Liver (tissue), 3 donors: ENCODE measurements around the gene EPB41L3.

ENCODE experiments used
- CTCF ChIP-seq: fragments of 150-350 bp; IDR thresholded peaks from 2 replicates; pipeline ENCODE4 v1.5.1; 2017; ENCODE audit warnings: improper control_type of control experiment, low read depth, low read length; ENCODE audit not compliant: missing input control
- GABPA ChIP-seq, 2 donors: IDR thresholded peaks in 1 of 2; conservative IDR thresholded peaks in 1 of 2; 2 replicates each; pipeline ENCODE4 v1.6.1; 2016; ENCODE audit warnings: antibody characterized with exemption in 2 of 2, mild to moderate bottlenecking in 1 of 2, moderate library complexity in 1 of 2
- RAD21 ChIP-seq, 2 donors: IDR thresholded peaks; 2 replicates each; pipeline ENCODE4 v1.6.1; 2016; ENCODE audit warnings: antibody characterized with exemption in 2 of 2, mild to moderate bottlenecking in 2 of 2
- TF ChIP-seq, protein P1 (sequence below): IDR thresholded peaks from 2 replicates; pipeline ENCODE4 v1.6.1; 2016; ENCODE audit warnings: antibody characterized with exemption, mild to moderate bottlenecking
- donor health status: healthy.
- donor health status: healthy.

DNA sequence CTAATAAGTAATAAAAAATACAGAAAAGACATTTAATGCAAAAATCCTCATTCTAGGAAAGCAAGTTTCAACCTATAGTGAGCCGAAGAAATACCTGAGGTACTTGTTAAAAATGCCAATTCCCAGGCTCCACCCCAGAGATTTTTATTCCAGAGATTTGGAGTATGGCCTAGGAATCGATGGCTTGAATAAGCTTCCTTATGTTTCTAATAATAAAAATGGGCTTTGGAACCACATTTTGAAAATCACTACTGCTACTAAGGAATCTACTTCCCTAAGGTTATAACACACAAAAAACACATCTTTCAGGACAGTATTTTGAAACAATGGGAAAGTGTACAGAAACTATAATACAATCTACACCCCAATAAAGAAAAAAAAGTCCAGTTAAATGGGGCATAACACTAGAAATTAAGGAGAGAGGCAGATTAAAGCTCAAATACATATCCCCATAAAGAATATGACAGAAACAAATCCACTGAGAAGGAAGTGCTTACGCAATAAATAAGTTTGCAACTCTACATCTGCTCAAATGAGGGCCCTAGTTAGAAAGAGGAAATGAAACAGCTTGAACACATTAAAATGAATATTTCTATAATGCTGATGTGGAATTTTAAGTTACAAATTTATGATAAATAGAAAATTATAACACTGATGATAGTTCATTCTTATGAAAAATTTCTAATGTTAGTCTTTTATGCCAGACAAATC lies 103.7 kb downstream of the EPB41L3 start:
- TF ChIP-seq CTCF (no peak), RAD21 (IDR thresholded peaks at IDR 0.05) (no peak), GABPA (IDR thresholded peaks at IDR 0.05 in 1 of 2, conservative IDR thresholded peaks at IDR 0.05 in 1 of 2) (no peak)
- TF ChIP-seq, protein P1, sequence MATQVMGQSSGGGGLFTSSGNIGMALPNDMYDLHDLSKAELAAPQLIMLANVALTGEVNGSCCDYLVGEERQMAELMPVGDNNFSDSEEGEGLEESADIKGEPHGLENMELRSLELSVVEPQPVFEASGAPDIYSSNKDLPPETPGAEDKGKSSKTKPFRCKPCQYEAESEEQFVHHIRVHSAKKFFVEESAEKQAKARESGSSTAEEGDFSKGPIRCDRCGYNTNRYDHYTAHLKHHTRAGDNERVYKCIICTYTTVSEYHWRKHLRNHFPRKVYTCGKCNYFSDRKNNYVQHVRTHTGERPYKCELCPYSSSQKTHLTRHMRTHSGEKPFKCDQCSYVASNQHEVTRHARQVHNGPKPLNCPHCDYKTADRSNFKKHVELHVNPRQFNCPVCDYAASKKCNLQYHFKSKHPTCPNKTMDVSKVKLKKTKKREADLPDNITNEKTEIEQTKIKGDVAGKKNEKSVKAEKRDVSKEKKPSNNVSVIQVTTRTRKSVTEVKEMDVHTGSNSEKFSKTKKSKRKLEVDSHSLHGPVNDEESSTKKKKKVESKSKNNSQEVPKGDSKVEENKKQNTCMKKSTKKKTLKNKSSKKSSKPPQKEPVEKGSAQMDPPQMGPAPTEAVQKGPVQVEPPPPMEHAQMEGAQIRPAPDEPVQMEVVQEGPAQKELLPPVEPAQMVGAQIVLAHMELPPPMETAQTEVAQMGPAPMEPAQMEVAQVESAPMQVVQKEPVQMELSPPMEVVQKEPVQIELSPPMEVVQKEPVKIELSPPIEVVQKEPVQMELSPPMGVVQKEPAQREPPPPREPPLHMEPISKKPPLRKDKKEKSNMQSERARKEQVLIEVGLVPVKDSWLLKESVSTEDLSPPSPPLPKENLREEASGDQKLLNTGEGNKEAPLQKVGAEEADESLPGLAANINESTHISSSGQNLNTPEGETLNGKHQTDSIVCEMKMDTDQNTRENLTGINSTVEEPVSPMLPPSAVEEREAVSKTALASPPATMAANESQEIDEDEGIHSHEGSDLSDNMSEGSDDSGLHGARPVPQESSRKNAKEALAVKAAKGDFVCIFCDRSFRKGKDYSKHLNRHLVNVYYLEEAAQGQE, result no peak
